Osteocyte (in vitro differentiated cells): Measurements from ENCODE around the gene CCZ1B. TPM values are rescaled to one million over a fixed set of nuclear protein-coding genes. Genes with fewer than 3 reads are reported as not detected.
A peak's percentile ranks its signal among the peaks of the same experiment; 100 is the strongest.
"Not testable (repeated sequence)": the region's sequence is repeated elsewhere in the genome, so short reads cannot be mapped to it uniquely, and the experiment has no call there.

ENCODE experiments used
- DNase-seq: peaks from one replicate; pipeline ENCODE4 v3.0.0; 2021; ENCODE audit warnings: mixed read lengths; ENCODE audit not compliant: unreplicated experiment; ENCODE audit errors: extremely low spot score
- H3K27ac Mint-ChIP-seq: one replicate; pipeline ENCODE4 v1.8.0; 2021; ENCODE audit warnings: mild to moderate bottlenecking, mixed read lengths; ENCODE audit not compliant: unreplicated experiment
- H3K27me3 Mint-ChIP-seq: one replicate; pipeline ENCODE4 v1.8.0; 2021; ENCODE audit warnings: mixed read lengths; ENCODE audit not compliant: unreplicated experiment
- H3K36me3 Mint-ChIP-seq: one replicate; pipeline ENCODE4 v1.8.0; 2021; ENCODE audit warnings: mixed read lengths; ENCODE audit not compliant: unreplicated experiment
- H3K4me1 Mint-ChIP-seq: one replicate; pipeline ENCODE4 v1.8.0; 2021; ENCODE audit warnings: mixed read lengths; ENCODE audit not compliant: unreplicated experiment
- H3K4me3 Mint-ChIP-seq: one replicate; pipeline ENCODE4 v1.8.0; 2021; ENCODE audit warnings: mild to moderate bottlenecking, moderate library complexity, mixed read lengths; ENCODE audit not compliant: unreplicated experiment
- H3K9me3 Mint-ChIP-seq: one replicate; pipeline ENCODE4 v1.8.0; 2021; ENCODE audit warnings: mixed read lengths; ENCODE audit not compliant: unreplicated experiment
- long read RNA-seq: library from polyadenylated mRNA; unstranded; transcript quantifications from one replicate; pipeline ENCODE4 v2.0.0, GENCODE V29; 2021
- total RNA-seq: library from RNA; stranded (reverse); gene quantifications from 2 replicates; pipeline ENCODE4 v1.2.1, GENCODE V29; 2021
- TF ChIP-seq, protein P1 (sequence below): fragments of 200-600 bp; sonication (generic); IDR thresholded peaks from 2 replicates; pipeline ENCODE4 v1.5.0; 2021; ENCODE audit warnings: antibody characterized with exemption, mild to moderate bottlenecking, moderate library complexity

The CCZ1B gene
- 69.3 and 70.2 TPM in 2 replicates for total RNA-seq
- long read RNA-seq, transcript CCZ1B-201 (15 exons, 2,885 nt) = major isoform, 6 of 12 reads
- long read RNA-seq, partial matches to known transcripts = 3 of 12 reads
- long read RNA-seq, other reads (novel, unspliced or antisense) = 3 of 12 reads

DNA sequence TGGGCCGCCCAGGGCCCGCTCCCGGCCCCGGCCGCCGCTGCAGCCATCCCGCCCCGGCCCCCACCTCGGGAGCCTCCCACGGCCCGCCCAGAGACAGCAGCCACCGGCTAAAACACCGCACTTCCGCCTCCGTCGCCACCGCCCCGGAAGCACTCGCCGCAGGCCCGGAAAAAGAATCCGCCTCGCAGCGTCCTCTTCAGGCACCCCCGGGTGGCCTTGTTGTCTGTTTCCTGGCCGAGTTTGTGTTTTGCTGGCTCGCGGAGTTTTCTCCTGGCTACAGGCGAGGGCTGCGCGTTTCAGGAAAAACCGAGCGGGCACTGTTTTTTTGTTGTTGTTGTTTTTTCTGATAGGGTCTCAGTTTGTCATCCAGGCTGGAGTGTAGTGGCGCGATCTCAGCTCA is at the start of gene CCZ1B:
TSS of gene CCZ1B (minus strand) at position 125 of the 400 bp plus-strand sequence. CDS start at position 47, 78 bp downstream.
- TF ChIP-seq, protein P1, sequence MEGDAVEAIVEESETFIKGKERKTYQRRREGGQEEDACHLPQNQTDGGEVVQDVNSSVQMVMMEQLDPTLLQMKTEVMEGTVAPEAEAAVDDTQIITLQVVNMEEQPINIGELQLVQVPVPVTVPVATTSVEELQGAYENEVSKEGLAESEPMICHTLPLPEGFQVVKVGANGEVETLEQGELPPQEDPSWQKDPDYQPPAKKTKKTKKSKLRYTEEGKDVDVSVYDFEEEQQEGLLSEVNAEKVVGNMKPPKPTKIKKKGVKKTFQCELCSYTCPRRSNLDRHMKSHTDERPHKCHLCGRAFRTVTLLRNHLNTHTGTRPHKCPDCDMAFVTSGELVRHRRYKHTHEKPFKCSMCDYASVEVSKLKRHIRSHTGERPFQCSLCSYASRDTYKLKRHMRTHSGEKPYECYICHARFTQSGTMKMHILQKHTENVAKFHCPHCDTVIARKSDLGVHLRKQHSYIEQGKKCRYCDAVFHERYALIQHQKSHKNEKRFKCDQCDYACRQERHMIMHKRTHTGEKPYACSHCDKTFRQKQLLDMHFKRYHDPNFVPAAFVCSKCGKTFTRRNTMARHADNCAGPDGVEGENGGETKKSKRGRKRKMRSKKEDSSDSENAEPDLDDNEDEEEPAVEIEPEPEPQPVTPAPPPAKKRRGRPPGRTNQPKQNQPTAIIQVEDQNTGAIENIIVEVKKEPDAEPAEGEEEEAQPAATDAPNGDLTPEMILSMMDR = peak; percentile 35
- Mint-ChIP-seq H3K27me3 (peaks cover 11% of the 10 kb centered on the region), H3K27ac (peak within 1 kb of the TSS; percentile 96), H3K4me1 (peaks cover 10% of the 10 kb centered on the region), H3K4me3 (peak within 1 kb of the TSS; percentile 93)
- not testable (repeated sequence) for H3K36me3 Mint-ChIP-seq, H3K9me3 Mint-ChIP-seq
- DNase-seq = peak; percentile 89

DNA sequence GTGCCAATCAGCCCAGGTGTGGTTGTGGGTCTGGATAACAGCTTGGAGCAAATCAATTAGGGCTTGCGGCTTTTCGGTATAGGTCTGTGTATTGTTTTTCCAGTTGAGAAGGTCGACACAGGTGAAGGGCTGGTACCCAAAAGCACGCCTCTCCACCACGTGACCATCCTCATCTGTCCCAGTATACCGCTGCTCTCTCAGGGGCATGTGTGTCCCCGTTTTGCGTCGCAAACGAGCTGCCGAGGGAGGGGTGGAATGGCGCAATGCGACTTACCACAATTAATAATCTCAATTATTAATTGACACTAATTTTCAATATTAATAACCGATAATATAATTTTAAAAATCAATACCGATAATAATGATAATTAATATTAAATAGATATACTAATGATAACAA is 48.9 kb upstream of the CCZ1B start:
- H3K27me3 Mint-ChIP-seq, DNase-seq: not testable (repeated sequence)

GRCh38 chr7:6872246-6872945 is 46.3 kb upstream of the CCZ1B start:
- not testable (repeated sequence) for H3K9me3 Mint-ChIP-seq, H3K4me3 Mint-ChIP-seq, DNase-seq, H3K27ac Mint-ChIP-seq, H3K4me1 Mint-ChIP-seq, H3K27me3 Mint-ChIP-seq, H3K36me3 Mint-ChIP-seq

More for the DNA sequence above, 48.9 kb upstream of the CCZ1B start:
- not testable (repeated sequence) for H3K36me3 Mint-ChIP-seq, H3K4me1 Mint-ChIP-seq, H3K27ac Mint-ChIP-seq, H3K4me3 Mint-ChIP-seq, H3K9me3 Mint-ChIP-seq

- H3K4me1 Mint-ChIP-seq, H3K4me3 Mint-ChIP-seq, DNase-seq, H3K9me3 Mint-ChIP-seq, H3K27ac Mint-ChIP-seq, H3K36me3 Mint-ChIP-seq: not testable (repeated sequence)
- peaks cover 13% of the 10 kb centered on the region for H3K27me3 Mint-ChIP-seq
Observed at GRCh38 chr7:6871421-6872144, 45.5 kb upstream of the CCZ1B start.

DNA sequence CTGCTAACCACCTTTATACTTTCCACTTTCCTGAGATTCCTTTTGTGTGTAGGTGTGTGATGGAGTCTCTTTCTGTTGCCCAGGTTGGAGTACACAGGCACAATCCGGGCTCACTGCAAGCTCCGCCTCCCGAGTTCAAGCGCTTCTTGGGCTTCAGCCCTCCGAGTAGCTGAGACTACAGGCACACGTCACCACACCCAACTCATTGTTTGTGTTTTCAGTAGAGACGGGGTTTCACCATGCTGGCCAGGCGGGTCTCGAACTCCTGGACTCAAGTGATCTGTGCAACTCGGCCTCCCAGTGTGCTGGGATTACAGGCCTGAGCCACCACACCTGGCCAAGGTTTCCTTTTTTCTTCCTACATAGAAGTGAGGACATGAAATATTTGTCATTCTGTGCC is 38.7 kb upstream of the CCZ1B start:
- not testable (repeated sequence) for H3K4me1 Mint-ChIP-seq, H3K9me3 Mint-ChIP-seq, H3K36me3 Mint-ChIP-seq, DNase-seq, H3K27ac Mint-ChIP-seq, H3K4me3 Mint-ChIP-seq
- H3K27me3 Mint-ChIP-seq = peaks cover 15% of the 10 kb centered on the region

DNA sequence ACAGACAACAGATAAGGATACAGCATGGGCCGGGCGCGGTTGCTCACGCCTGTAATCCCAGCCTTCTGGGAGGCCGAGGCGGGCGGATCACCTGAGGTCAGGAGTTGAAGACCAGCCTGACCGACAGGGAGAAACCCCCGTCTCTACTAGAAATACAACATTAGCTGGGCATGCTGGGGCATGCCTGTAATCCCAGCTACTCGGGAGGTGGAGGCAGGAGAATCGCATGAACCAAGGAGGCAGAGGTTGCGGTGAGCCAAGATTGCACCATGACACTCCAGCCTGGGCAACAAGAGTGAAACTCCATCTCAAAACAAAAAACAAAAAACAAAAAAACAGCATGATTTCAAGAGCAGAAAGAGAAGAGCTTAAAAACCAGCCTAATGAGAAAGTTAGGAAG is 38.1 kb upstream of the CCZ1B start:
- H3K36me3 Mint-ChIP-seq, H3K4me3 Mint-ChIP-seq, H3K27ac Mint-ChIP-seq, DNase-seq, H3K9me3 Mint-ChIP-seq, H3K4me1 Mint-ChIP-seq: not testable (repeated sequence)
- H3K27me3 Mint-ChIP-seq = peaks cover 15% of the 10 kb centered on the region

DNA sequence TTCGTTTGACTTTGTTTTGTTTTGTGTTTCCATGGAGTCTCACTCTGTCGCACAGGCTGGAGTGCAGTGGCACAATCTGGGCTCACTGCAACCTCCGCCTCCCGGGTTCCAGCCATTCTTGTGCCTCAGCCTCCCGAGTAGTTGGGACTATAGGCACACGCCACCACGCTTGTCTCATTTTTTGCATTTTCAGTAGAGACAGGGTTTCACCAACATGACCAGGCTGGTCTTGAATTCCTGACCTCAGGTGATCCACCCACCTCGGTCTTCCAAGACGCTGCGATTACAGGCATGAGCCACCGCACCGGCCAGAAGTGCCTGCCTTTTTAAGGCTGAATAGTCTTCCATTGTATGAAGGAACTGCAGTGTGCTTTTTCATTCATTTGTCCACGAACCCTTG is 36.8 kb upstream of the CCZ1B start:
- not testable (repeated sequence) for H3K27ac Mint-ChIP-seq, H3K4me1 Mint-ChIP-seq, H3K9me3 Mint-ChIP-seq, DNase-seq, H3K36me3 Mint-ChIP-seq, H3K4me3 Mint-ChIP-seq
- peaks cover 15% of the 10 kb centered on the region for H3K27me3 Mint-ChIP-seq
